Measurements from ENCODE around the gene PPID. TPM values are rescaled to one million over a fixed set of nuclear protein-coding genes. Genes with fewer than 3 reads are reported as not detected.
"Not testable (repeated sequence)": the region's sequence is repeated elsewhere in the genome, so short reads cannot be mapped to it uniquely, and the experiment has no call there.

PPID gene
- total RNA-seq, 1 donor from 2014 or later = 12.0 TPM

DNA sequence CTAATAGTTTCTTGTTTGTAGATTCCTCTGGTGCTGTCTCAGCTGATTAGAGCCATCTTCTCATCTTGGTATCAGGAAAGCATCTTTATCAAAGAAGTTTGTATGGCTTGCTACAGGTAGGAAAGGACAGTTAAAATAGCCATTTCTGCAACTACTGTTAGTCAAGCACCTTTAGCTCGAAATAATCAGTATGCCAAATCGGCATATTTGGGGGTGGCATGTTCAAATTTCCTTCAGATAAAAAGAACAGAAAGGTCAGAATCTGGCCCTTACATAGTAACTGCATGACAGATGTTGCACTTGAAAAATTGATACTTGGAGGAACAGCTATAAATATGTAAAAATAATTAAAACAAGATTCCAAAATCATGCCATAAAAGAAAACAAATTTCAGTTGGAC, 56.3 kb downstream of the PPID start:
- ATAC-seq = no peak

DNA sequence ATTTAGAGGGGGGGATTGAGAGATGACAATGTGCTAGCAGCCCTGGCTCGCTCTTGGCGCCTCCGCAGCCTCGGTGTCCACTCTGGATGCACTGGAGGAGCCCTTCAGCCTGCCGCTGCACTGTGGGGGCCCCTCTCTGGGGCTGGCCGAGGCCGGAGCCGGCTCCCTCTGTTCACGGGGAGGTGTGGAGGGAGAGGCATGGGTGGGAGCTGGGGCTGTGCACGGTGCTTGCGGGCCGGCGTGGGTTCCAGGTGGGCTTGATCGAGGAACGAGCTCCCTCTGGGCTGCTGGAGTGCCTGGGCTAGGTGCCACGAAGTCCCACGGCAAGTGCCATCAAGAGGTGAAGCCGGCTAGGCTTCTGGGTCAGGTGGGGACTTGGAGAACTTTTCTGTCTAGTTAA, 58.4 kb downstream of the PPID start:
- ATAC-seq = no peak

DNA sequence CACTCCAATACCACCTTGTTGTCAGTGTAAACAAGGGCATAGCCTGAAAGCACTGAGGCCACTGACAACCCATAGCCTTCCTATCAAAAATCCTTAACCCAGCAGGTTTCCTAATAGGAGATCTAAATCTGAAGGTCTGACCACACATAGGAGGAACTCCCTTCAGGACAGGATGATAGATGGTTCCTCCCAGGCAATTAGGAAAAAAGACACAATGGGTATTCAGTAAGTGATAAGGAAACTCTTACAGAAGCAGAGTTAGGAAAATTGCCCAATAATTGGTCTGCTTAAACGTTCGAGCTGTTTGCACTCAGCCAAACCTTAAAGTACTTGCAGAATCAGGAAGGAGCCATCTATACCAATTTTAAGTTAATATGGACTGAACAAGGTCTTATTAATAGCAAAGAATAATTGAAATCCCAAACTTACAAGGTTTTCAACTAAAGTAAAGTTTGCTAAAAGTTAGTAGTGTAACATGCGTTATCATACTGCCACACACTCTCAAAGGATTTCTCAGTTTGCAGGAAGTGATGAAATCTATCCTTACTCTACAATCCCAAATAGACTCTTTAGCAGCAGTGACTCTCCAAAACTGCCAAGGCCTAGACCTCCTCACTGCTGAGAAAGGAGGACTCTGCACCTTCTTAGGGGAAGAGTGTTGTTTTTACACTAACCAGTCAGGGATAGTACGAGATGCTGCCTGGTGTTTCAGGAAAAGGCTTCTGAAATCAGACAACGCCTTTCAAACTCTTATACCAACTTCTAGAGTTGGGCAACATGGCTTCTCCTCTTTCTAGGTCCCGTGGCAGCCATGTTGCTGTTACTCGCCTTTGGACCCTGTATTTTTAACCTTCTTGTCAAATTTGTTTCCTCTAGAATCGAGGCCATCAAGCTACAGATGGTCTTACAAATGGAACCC, 59.2 kb downstream of the PPID start:
- ATAC-seq = not testable (repeated sequence)

DNA sequence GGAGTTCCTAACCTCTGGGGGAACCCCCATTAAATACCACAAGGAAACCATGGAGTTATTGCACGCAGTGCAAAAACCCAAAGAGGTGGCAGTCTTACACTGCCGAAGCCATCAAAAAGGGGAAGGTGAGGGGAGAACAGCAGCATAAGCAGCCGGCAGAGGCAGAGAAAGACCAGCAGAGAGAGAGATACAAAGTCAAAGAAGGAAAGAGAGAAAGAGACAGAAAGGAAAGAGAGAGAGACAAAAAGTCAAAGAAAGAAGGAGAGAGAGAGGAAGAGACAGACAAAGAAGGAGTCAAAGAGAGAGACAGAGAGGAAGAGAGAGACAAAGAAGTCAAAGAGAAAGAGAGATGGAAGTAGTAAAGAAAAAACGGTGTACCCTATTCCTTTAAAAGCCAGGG, 59.9 kb downstream of the PPID start:
- ATAC-seq = not testable (repeated sequence)

Other genes starting within 250 kb of the PPID start
- 0.12 TPM for gene RXFP1, start 201.5 kb downstream of the PPID start, total RNA-seq
- 2.1 TPM for gene C4orf46, start 51.5 kb downstream of the PPID start, total RNA-seq
- gene ETFDH, start 51.1 kb downstream of the PPID start, total RNA-seq = 30.4 TPM
- gene FNIP2, start 45.6 kb upstream of the PPID start, total RNA-seq = 10.2 TPM

Data from esophagus mucosa (tissue), 1 donor.